ENCODE data around the gene NIPSNAP3A.

The NIPSNAP3A gene

GRCh38 chr9:104774831-104775573, 27.5 kb downstream of the NIPSNAP3A start:
- FAIRE-seq = no peak

- FAIRE-seq = no peak
These were observed 28.1 kb downstream of the NIPSNAP3A start for GRCh38 chr9:104775574-104775936.

- no peak for FAIRE-seq
These were observed 28.5 kb downstream of the NIPSNAP3A start for GRCh38 chr9:104775976-104776375.

- FAIRE-seq = no peak
These were observed 29.3 kb downstream of the NIPSNAP3A start for GRCh38 chr9:104776797-104777196.

GRCh38 chr9:104778802-104779201, 31.3 kb downstream of the NIPSNAP3A start:
- no peak for FAIRE-seq

- no peak for FAIRE-seq
These were observed 31.9 kb downstream of the NIPSNAP3A start for GRCh38 chr9:104779334-104779733.

- no peak for FAIRE-seq
These were observed 32.6 kb downstream of the NIPSNAP3A start for GRCh38 chr9:104779946-104780535.

- no peak for FAIRE-seq
These were observed 33.4 kb downstream of the NIPSNAP3A start for GRCh38 chr9:104780796-104781395.

GRCh38 chr9:104783588-104783987, 36.1 kb downstream of the NIPSNAP3A start:
- no peak for FAIRE-seq

GRCh38 chr9:104784098-104784497, 36.6 kb downstream of the NIPSNAP3A start:
- no peak for FAIRE-seq

- FAIRE-seq = no peak
These were observed 38.8 kb downstream of the NIPSNAP3A start for GRCh38 chr9:104786293-104786692.

- no peak for FAIRE-seq
These were observed 40.0 kb downstream of the NIPSNAP3A start for GRCh38 chr9:104787306-104788015.

- no peak for FAIRE-seq
These were observed 40.8 kb downstream of the NIPSNAP3A start for GRCh38 chr9:104788251-104788650.

GRCh38 chr9:104794070-104794469, 46.6 kb downstream of the NIPSNAP3A start:
- no peak for FAIRE-seq

- FAIRE-seq = no peak
These were observed 47.6 kb downstream of the NIPSNAP3A start for GRCh38 chr9:104795082-104795481.

GRCh38 chr9:104795857-104796256, 48.4 kb downstream of the NIPSNAP3A start:
- no peak for FAIRE-seq

GRCh38 chr9:104798209-104798995, 50.9 kb downstream of the NIPSNAP3A start:
- no peak for FAIRE-seq

GRCh38 chr9:104800068-104800785, 52.7 kb downstream of the NIPSNAP3A start:
- no peak for FAIRE-seq

- FAIRE-seq = no peak
These were observed 54.6 kb downstream of the NIPSNAP3A start for GRCh38 chr9:104802110-104802509.

- FAIRE-seq = no peak
These were observed 55.4 kb downstream of the NIPSNAP3A start for GRCh38 chr9:104802906-104803305.

- FAIRE-seq = no peak
These were observed 58.0 kb downstream of the NIPSNAP3A start for GRCh38 chr9:104805441-104805840.

GRCh38 chr9:104808035-104808614, 60.6 kb downstream of the NIPSNAP3A start:
- FAIRE-seq = no peak

All from colon (tissue), 2 donors.